Activated CD8-positive, alpha-beta memory T cell treated with anti-CD3 and anti-CD28 coated beads, Interleukin-2, amount 50 U/mL, for 1 hour (primary cell): Measurements from ENCODE around the gene NTS.

Experiments
- DNase-seq: peaks from one replicate; pipeline ENCODE4 v3.0.0-alpha.2; 2020; ENCODE audit errors: extremely low read depth

NTS gene

DNA sequence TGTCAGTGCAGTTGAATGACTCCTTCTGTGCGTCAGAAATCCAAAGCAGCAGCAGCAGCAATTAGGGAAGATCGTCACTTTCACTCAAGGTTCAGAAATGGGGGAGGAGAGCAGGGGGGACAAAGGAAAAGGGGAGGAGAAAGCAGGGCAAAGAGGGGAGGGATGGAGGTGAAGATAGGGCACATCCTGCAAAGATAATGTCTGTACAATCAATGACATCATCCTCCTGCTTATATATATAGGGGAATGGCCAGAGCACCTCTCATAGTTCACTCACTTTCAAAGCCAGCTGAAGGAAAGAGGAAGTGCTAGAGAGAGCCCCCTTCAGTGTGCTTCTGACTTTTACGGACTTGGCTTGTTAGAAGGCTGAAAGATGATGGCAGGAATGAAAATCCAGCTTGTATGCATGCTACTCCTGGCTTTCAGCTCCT lies at the start of gene NTS:
Gene NTS, plus strand, starts transcription at position 265 of the 431 bp plus-strand sequence. Its CDS starts 109 bp downstream, at position 374.
- DNase-seq = no peak

- DNase-seq = no peak
Measured at GRCh38 chr12:85825746-85826145, 48.3 kb upstream of the NTS start.

- no peak for DNase-seq
Measured at GRCh38 chr12:85828576-85828975, 45.5 kb upstream of the NTS start.

- no peak for DNase-seq
Measured at GRCh38 chr12:85829391-85829790, 44.7 kb upstream of the NTS start.

- no peak for DNase-seq
Measured at GRCh38 chr12:85831327-85831990, 42.6 kb upstream of the NTS start.

GRCh38 chr12:85833579-85833978 lies 40.5 kb upstream of the NTS start:
- no peak for DNase-seq

DNA sequence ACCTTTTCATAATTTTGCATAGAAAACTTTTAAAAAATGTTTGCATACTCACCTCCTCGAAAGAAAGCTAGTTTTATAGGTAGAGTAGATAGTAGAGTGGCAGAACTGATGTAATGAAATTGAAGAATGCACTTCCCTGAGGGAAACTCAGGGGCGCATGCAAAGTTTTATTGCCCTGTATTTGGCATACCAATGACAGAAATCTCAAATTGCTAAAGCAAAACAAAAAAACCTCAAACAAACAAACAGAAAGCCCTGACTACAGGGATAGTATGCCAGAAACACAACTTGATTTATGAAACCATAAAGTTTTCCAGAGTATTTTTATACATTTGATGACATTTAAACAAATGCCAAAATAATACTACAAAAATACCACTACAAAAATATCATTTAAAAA lies 39.7 kb upstream of the NTS start:
- no peak for DNase-seq

DNA sequence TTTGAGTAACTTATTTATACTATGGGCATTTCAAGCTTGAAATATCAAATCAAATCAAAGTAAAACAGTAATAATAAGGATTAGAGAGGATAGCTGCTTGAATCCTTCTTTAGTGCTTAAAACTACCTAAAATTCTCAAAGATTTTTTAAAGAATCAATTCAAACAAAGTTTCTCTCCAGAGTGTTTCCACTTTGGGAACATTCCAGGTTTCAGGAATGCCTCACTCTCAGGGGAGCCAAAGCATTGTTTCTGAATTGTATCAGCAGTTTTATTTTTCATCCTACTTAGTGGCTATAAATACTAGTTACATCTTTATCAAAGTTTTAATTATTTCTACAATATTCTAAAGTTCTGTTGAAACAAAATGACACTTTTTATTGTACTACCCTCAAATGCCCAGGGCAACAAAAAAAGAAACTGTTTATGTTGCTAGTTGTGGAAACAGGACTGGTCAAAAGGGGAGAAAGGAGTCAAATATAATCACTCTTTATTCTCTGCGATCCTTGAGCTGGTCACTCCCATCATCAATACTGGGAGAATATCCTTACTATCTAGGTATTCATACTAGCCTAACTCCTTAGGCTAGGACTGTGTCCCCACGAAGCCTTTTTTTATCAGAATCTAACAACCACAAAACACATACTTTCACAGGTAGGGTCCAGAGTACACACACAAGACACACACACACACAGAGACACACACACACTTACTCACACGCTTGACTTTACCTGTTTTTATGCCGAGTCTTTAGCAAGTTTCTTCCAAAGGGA lies 38.5 kb upstream of the NTS start:
- DNase-seq = no peak

DNA sequence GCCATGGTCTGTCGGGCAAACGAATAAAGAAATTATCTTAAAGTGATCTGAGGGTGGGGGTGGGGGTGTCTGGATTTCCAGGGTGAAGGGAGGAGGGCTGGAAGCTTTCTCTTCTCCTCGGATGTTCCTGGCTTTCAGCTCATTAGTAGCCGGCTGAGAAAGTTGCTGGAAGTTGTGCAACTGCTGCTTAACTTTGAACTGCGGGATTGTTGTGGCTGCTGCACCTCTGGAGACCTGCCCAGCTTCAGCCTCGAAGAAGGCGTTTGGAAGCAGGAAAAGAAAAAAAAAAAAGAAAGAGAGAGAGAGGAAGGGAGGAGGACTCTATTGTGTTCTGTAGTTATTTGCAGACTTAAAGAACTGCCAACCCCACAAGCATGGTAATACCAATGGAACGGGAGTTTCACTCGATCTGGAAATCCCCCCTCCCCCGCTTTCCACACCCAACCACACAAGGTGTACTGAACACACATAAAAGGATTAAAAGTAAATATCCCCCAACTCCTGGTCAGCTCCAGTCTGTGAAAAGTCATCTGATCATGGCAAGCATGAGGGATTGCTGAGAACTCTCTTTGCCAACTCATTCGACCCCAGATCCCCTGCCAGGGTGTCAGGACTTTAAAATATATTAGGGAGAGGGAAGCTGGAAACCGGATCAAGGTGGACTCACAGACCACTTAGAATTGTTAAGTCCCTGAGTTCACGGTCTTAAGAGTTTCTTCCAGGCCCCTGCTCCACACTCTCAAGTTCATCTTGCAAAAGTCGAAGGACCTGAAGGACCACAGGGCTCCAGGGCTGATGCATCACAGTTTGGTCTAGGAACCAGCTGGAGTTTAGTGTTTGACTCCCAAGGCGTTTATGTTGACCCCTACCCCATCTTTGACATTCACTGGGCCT lies 37.7 kb upstream of the NTS start, which contains the start of gene RASSF9:
Gene RASSF9, minus strand, starts transcription at position 213 of the 894 bp plus-strand sequence. Its CDS starts 208 bp downstream, at position 5.
- no peak for DNase-seq

DNA sequence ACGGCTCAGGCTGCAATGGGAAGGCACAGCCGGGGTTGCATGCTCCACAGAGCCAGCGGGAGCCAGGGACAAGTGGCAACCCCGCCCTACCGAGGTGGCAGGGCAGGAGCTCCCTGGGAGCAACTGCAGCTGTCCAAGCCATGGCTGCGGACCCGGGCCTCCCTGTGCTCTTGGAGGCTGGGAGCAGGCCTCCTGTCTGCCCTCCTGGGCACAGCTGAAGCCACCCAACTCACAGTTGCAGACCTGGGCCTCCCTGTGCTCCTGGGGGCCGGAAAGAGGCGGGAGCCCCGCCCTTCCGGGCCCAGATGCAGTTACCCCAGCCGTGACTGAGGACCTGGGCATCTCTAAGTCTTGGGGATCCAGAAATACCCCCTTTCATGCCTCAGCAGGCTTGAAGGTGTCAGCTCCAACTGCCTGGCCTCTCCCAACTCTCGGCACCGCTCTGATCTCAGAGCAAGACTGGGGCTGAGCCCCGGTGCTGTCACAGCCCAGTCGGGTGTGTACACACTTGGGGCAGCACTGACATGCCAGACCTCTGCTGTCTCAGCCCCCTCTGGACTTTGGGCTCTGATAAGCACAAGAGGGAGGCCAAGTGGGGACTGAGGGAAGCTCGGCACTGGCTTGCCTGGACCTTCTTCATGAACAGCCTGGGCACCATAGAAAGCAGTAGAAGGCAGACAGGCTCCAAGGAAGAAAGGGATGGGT lies 30.3 kb upstream of the NTS start:
- DNase-seq = no peak

- no peak for DNase-seq
Measured at GRCh38 chr12:85849344-85849743, 24.8 kb upstream of the NTS start.

DNA sequence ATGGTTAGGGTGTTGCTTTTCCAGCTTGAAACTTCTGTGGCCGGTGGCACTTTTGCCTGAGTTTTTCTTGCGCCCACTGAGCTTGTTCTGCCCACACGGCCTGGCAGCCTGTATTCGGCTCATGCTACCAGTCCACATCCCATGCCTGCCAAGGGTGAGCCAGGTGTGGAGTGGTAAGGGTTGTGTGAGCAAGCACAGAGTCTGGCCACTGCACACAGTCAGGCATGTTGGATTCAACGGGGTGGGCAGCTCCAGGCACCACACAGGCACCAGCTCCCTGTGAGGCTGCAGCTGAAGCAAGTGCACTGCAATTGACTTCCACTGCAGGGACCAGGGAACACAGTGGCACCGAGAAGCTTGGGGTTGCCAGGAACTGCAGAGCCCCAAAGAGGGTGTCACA lies 18.8 kb upstream of the NTS start:
- no peak for DNase-seq

DNA sequence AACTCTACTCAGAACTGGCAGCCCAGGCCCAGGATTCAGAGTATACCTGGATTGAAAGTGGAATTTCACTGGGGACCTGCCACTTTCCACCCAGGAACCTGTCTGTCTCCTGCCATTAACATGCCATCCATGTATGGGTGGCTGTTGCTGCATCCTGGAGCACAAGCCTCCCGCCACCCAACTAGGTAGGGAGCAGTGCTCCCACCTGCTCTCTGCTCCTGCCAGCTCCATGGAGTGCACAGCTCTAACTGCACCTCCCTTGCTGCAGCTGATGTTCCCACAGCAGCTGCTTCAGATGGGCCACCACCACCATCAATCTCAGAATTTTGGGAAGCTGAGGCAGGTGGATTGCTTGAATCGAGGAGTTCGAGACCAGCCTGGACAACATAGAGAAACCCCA lies 17.1 kb upstream of the NTS start:
- DNase-seq = no peak

GRCh38 chr12:85865890-85866289 lies 8.2 kb upstream of the NTS start:
- DNase-seq = no peak

GRCh38 chr12:85866986-85867776 lies 6.9 kb upstream of the NTS start:
- DNase-seq = no peak

DNA sequence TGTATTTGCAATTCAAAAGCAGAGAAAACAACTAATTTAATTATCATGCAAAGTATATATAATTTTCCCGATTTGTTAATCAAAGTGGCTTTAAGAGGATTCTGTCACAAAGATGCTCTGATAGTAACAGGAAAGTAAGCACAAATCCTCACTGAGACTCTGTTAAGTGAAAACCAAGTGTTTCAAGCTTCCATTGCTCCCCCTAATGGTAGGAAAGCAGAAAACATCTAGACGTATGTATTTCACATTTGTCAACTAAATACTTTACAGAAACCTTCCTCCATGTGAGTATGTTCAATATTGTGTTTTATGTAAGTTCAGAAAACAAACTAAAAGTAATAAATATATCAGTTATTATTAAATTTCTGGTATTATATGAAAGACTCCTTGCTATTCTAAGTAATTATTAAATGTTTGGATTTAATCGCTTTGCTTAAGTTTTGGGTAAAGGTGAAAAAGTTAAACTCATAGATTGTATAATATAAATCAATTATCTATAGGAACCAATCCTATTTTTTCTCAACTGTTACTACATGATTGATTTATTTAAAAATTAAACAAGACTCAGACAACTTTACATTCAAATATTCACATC lies 1.5 kb upstream of the NTS start:
- DNase-seq = no peak

DNA sequence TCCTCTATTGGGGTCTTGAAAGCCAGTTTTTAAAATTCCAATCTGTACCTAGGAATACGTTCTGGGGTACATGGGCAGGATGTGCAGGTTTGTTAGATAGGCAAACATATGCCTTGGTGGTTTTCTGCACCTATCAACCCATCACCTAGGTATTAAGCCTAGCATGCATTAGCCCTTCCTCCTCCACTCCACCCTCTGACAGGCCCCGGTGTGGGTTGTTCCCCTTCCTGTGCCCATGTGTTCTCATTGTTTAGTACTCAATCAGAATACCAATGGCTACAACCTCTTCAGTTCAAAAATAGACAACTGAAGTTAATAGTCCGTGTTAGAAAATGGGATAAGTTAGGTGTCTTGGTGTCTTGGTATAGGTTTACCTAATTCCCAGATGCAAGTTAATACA lies 3.4 kb downstream of the NTS start:
- DNase-seq = no peak

- DNase-seq = no peak
Measured at GRCh38 chr12:85883763-85884162, 9.7 kb downstream of the NTS start.

GRCh38 chr12:85894653-85895052 lies 20.6 kb downstream of the NTS start:
- DNase-seq = no peak

- DNase-seq = no peak
Measured at GRCh38 chr12:85920324-85920947, 46.3 kb downstream of the NTS start.
